SK-N-SH treated with all-trans-retinoic acid at 6 μM for 48 hours (cell line): ENCODE data around the gene PTPN7.
"Not testable (repeated sequence)": the region's sequence is repeated elsewhere in the genome, so short reads cannot be mapped to it uniquely, and the experiment has no call there.

ENCODE experiments used
- ATAC-seq: fragments of 200-7000 bp; cut with Tn5 transposase; 3 replicates; pipeline ENCODE4 v1.9.1; 2020; ENCODE audit warnings: mild to moderate bottlenecking, moderate library complexity
- ARNTL ChIP-seq: fragments of 450-650 bp; formaldehyde crosslinking; IDR thresholded peaks from 2 replicates; pipeline ENCODE4 v1.5.0; 2020; ENCODE audit warnings: low read depth, mild to moderate bottlenecking, moderate library complexity, borderline replicate concordance
- CSDC2 ChIP-seq: fragments of 250-450 bp; sonication (Bioruptor Pico); IDR thresholded peaks from 2 replicates; pipeline ENCODE4 v1.5.0; 2020; ENCODE audit warnings: mild to moderate bottlenecking, moderate library complexity
- GLIS3 ChIP-seq: fragments of 250-450 bp; sonication (Bioruptor Pico); IDR thresholded peaks from 2 replicates; pipeline ENCODE4 v1.5.0; 2020; ENCODE audit warnings: mild to moderate bottlenecking, moderate library complexity
- ISL1 ChIP-seq: fragments of 250-450 bp; sonication (Bioruptor Pico); IDR thresholded peaks from 2 replicates; pipeline ENCODE4 v2.1.2; 2022; ENCODE audit warnings: mild to moderate bottlenecking, moderate library complexity
- OSR1 ChIP-seq: fragments of 250-450 bp; sonication (Bioruptor Pico); IDR thresholded peaks from 2 replicates; pipeline ENCODE4 v1.8.0; 2022; ENCODE audit warnings: moderate library complexity, mild to moderate bottlenecking, inconsistent platforms
- RARB ChIP-seq: fragments of 250-450 bp; sonication (Bioruptor Pico); IDR thresholded peaks from 2 replicates; pipeline ENCODE4 v1.8.0; 2021; ENCODE audit warnings: mild to moderate bottlenecking, moderate library complexity
- SNAI2 ChIP-seq: fragments of 250-450 bp; sonication (Bioruptor Pico); IDR thresholded peaks from 2 replicates; pipeline ENCODE4 v1.5.0; 2020; ENCODE audit warnings: mild to moderate bottlenecking, moderate library complexity
- TCF4 ChIP-seq: fragments of 250-450 bp; sonication (Bioruptor Pico); IDR thresholded peaks from 2 replicates; pipeline ENCODE4 v1.8.0; 2021; ENCODE audit warnings: mild to moderate bottlenecking, moderate library complexity, borderline replicate concordance
- ZNF565 ChIP-seq: fragments of 450-650 bp; formaldehyde crosslinking; conservative IDR thresholded peaks from 2 replicates; pipeline ENCODE4 v1.5.0; 2020; ENCODE audit warnings: low read depth, mild to moderate bottlenecking, moderate library complexity
- ZNF70 ChIP-seq: fragments of 450-650 bp; formaldehyde crosslinking; IDR thresholded peaks from 2 replicates; pipeline ENCODE4 v1.5.0; 2020; ENCODE audit warnings: mild to moderate bottlenecking, moderate library complexity
- ZNF8 ChIP-seq: fragments of 450-650 bp; formaldehyde crosslinking; IDR thresholded peaks from 2 replicates; pipeline ENCODE4 v1.5.0; 2020; ENCODE audit warnings: mild to moderate bottlenecking, moderate library complexity
- TF ChIP-seq, protein P1 (sequence below): fragments of 250-450 bp; sonication (Bioruptor Pico); IDR thresholded peaks from 2 replicates; pipeline ENCODE4 v1.5.1; 2021; ENCODE audit warnings: mild to moderate bottlenecking, moderate library complexity
- TF ChIP-seq, protein P2 (sequence below): fragments of 250-450 bp; sonication (Bioruptor Pico); IDR thresholded peaks from 2 replicates; pipeline ENCODE4 v1.8.0; 2020; ENCODE audit warnings: mild to moderate bottlenecking, moderate library complexity, borderline replicate concordance
- TF ChIP-seq, protein P3 (sequence below): fragments of 250-450 bp; sonication (Bioruptor Pico); IDR thresholded peaks from 2 replicates; pipeline ENCODE4 v1.8.0; 2021; ENCODE audit warnings: low read depth, mild to moderate bottlenecking, moderate library complexity, borderline replicate concordance
- TF ChIP-seq, protein P4 (sequence below): fragments of 250-450 bp; sonication (Bioruptor Pico); IDR thresholded peaks from 2 replicates; pipeline ENCODE4 v1.5.1; 2020; ENCODE audit warnings: low read depth, mild to moderate bottlenecking, moderate library complexity
- TF ChIP-seq, protein P5 (sequence below): fragments of 250-450 bp; sonication (Bioruptor Pico); IDR thresholded peaks from 2 replicates; pipeline ENCODE4 v1.5.0; 2020; ENCODE audit warnings: mild to moderate bottlenecking, moderate library complexity

Gene PTPN7

DNA sequence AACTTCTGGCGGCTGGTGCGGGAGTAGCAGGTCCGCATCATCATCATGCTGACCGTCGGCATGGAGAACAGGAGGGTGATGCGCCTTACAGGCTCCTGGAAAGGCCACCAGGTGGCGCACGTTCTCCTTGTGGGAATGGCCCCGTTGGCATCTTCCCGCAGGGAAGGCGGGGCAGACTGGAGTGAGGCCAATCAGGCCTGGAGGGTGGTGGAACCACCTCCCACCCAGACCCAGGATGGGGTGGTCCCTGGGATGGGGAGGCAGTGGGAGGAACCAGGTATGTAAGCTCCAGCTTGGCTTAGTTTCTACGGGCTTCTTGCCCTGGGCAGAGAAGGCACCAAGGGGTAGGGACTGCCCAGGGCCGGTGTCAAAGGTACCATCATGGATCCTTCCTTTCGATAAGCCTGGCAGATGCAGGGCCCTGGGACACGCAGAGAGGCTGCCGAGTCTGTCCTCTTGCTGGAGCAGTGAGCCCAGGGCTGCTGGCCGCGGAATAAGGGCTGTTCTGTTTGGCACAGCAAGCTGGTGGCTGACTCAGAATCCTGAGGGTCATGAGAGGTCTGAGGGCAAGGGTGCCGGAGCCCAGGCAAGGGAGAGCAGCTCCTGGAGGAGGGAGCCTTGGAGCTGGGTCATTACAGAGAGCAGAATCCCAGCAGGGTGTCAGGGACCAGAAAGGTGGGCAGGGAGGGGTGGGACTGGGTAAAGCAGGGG lies 24.5 kb upstream of the PTPN7 start (continued):
- TF ChIP-seq, protein P1, sequence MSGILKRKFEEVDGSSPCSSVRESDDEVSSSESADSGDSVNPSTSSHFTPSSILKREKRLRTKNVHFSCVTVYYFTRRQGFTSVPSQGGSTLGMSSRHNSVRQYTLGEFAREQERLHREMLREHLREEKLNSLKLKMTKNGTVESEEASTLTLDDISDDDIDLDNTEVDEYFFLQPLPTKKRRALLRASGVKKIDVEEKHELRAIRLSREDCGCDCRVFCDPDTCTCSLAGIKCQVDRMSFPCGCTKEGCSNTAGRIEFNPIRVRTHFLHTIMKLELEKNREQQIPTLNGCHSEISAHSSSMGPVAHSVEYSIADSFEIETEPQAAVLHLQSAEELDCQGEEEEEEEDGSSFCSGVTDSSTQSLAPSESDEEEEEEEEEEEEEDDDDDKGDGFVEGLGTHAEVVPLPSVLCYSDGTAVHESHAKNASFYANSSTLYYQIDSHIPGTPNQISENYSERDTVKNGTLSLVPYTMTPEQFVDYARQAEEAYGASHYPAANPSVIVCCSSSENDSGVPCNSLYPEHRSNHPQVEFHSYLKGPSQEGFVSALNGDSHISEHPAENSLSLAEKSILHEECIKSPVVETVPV (CRISPR knock-in tag): no peak
- no peak for TF ChIP-seq ZNF8 (CRISPR knock-in tag)

DNA sequence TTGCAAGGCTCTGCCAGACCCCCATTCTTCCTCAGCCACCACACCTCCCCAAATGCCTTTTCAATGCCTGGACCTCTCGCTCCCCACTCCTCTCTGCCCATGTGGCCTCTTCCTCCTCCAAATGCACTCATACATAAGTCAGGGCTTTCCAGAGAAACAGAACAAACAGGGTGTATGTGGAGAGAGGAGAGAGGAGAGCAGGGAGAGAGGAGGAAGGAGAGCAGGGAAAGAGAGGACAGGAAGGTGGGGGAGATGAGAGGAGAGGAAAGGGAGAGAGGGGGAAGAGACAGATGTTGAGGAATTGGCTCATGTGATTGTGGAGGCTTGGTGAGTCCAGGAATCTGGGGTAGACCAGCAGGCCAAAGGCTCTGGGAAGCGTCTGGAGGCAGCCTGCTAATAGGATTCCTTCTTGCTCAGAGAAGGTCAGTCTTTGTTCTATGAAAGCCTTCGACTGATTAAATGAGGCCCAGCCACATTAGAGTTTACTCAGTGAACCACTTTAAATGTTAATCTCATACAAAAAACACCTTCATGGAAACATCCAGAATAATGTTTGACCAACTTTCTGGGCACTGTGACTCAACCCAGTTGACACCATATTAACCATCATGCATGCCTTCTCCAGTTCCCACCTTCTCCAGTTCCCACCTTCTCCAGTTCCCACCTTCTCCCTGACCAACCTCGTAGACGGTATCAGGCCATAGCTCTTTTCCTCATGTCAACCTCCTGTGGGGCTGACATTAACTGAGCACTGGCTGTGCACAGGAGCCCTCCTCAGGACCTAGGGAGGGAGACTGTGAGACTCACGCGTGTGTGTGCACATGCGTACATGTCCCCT lies 21.9 kb upstream of the PTPN7 start:
- no peak for ATAC-seq
- no peak for TF ChIP-seq OSR1 (CRISPR knock-in tag)
- TF ChIP-seq, protein P2, sequence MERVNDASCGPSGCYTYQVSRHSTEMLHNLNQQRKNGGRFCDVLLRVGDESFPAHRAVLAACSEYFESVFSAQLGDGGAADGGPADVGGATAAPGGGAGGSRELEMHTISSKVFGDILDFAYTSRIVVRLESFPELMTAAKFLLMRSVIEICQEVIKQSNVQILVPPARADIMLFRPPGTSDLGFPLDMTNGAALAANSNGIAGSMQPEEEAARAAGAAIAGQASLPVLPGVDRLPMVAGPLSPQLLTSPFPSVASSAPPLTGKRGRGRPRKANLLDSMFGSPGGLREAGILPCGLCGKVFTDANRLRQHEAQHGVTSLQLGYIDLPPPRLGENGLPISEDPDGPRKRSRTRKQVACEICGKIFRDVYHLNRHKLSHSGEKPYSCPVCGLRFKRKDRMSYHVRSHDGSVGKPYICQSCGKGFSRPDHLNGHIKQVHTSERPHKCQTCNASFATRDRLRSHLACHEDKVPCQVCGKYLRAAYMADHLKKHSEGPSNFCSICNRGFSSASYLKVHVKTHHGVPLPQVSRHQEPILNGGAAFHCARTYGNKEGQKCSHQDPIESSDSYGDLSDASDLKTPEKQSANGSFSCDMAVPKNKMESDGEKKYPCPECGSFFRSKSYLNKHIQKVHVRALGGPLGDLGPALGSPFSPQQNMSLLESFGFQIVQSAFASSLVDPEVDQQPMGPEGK: no peak
- TF ChIP-seq, all 23 proteins: peak for 0

DNA sequence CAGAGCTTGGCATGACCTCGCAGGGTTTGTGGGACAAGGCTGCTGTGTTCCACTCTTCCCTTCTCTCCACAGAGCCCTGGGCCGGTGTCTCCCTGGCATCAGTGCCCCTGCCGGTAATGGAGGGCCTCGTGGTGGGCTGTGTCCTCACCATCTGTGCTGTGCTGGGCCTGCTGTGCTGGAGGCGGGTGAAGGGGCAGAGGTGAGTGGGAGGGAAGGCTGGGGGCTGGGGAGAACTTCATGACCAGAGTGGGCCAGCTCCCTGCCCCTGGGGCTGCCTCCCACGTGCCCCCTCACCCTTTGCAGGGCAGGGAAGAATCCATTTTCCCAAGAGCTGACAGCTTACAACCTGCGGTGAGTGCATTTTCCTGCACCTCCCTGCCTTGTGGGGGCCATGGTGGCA lies 21.2 kb upstream of the PTPN7 start:
- no peak for TF ChIP-seq CSDC2 (CRISPR knock-in tag)
- TF ChIP-seq, protein P3, sequence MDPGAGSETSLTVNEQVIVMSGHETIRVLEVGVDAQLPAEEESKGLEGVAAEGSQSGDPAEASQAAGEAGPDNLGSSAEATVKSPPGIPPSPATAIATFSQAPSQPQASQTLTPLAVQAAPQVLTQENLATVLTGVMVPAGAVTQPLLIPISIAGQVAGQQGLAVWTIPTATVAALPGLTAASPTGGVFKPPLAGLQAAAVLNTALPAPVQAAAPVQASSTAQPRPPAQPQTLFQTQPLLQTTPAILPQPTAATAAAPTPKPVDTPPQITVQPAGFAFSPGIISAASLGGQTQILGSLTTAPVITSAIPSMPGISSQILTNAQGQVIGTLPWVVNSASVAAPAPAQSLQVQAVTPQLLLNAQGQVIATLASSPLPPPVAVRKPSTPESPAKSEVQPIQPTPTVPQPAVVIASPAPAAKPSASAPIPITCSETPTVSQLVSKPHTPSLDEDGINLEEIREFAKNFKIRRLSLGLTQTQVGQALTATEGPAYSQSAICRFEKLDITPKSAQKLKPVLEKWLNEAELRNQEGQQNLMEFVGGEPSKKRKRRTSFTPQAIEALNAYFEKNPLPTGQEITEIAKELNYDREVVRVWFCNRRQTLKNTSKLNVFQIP: no peak
- no peak for TF ChIP-seq ISL1 (CRISPR knock-in tag)
- TF ChIP-seq TCF4 (CRISPR knock-in tag): no peak
- TF ChIP-seq, protein P2: no peak
- TF ChIP-seq, protein P4, sequence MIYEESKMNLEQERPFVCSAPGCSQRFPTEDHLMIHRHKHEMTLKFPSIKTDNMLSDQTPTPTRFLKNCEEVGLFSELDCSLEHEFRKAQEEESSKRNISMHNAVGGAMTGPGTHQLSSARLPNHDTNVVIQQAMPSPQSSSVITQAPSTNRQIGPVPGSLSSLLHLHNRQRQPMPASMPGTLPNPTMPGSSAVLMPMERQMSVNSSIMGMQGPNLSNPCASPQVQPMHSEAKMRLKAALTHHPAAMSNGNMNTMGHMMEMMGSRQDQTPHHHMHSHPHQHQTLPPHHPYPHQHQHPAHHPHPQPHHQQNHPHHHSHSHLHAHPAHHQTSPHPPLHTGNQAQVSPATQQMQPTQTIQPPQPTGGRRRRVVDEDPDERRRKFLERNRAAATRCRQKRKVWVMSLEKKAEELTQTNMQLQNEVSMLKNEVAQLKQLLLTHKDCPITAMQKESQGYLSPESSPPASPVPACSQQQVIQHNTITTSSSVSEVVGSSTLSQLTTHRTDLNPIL (CRISPR knock-in tag): no peak
- TF ChIP-seq, protein P5, sequence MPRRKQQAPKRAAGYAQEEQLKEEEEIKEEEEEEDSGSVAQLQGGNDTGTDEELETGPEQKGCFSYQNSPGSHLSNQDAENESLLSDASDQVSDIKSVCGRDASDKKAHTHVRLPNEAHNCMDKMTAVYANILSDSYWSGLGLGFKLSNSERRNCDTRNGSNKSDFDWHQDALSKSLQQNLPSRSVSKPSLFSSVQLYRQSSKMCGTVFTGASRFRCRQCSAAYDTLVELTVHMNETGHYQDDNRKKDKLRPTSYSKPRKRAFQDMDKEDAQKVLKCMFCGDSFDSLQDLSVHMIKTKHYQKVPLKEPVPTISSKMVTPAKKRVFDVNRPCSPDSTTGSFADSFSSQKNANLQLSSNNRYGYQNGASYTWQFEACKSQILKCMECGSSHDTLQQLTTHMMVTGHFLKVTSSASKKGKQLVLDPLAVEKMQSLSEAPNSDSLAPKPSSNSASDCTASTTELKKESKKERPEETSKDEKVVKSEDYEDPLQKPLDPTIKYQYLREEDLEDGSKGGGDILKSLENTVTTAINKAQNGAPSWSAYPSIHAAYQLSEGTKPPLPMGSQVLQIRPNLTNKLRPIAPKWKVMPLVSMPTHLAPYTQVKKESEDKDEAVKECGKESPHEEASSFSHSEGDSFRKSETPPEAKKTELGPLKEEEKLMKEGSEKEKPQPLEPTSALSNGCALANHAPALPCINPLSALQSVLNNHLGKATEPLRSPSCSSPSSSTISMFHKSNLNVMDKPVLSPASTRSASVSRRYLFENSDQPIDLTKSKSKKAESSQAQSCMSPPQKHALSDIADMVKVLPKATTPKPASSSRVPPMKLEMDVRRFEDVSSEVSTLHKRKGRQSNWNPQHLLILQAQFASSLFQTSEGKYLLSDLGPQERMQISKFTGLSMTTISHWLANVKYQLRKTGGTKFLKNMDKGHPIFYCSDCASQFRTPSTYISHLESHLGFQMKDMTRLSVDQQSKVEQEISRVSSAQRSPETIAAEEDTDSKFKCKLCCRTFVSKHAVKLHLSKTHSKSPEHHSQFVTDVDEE (CRISPR knock-in tag): no peak
- TF ChIP-seq ARNTL (CRISPR knock-in tag): no peak
- TF ChIP-seq SNAI2 (CRISPR knock-in tag): no peak
- no peak for TF ChIP-seq OSR1 (CRISPR knock-in tag)
- no peak for TF ChIP-seq ZNF70 (CRISPR knock-in tag)
- no peak for TF ChIP-seq RARB
- TF ChIP-seq GLIS3 (CRISPR knock-in tag): no peak
- no peak for TF ChIP-seq ZNF565 (CRISPR knock-in tag)
- TF ChIP-seq ZNF8 (CRISPR knock-in tag): no peak
- ATAC-seq: no peak

DNA sequence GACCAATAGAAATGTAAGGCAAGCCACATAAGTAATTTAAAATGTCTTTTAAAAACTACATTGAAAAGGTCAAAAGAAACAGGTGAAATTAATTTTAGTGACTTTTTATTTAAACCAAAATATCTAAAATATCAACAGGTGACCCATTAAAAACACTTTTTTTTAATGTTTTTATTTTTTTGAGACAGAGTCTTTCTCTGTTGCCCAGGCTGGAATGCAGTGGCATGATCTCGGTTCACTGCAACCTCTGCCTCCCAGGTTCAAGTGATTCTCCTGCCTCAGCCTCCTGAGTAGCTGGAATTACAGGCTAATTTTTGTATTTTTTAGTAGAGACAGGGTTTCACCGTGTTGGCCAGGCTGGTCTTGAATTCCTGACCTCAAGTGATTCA lies 20.3 kb upstream of the PTPN7 start:
- ATAC-seq: not testable (repeated sequence)
